K562 (cell line): Measurements from ENCODE around the gene NUP98. TPM values are rescaled to one million over a fixed set of nuclear protein-coding genes. Genes with fewer than 3 reads are reported as not detected.

Experiments
- DDX20 ChIP-seq: fragments of 450-650 bp; IDR thresholded peaks from 2 replicates; pipeline ENCODE4 v1.6.1; 2016; ENCODE audit warnings: missing genetic modification characterization, low read depth, mild to moderate bottlenecking, missing compliant biosample characterization, moderate library complexity
- ERF ChIP-seq: fragments of 450-650 bp; formaldehyde crosslinking; IDR thresholded peaks from 2 replicates; pipeline ENCODE4 v1.4.0; 2020; ENCODE audit warnings: mild to moderate bottlenecking, mixed read lengths
- FOXM1 ChIP-seq, 2 experiments: fragments of 450-650 bp in 1 of 2; sonication (generic) in 1 of 2; formaldehyde crosslinking in 1 of 2; IDR thresholded peaks; 2 replicates each; pipeline versions ENCODE4 v1.6.1 to v1.9.0; 2017 to 2022; ENCODE audit warnings: low read depth in 2 of 2, mild to moderate bottlenecking in 2 of 2, missing genetic modification reagents in 1 of 2, moderate library complexity in 1 of 2
- GATA2 ChIP-seq: sonication (generic); formaldehyde crosslinking; IDR thresholded peaks from 2 replicates; pipeline ENCODE4 v1.4.0; 2020; ENCODE audit warnings: mild to moderate bottlenecking, missing genetic modification reagents
- HBP1 ChIP-seq: fragments of 450-650 bp; formaldehyde crosslinking; IDR thresholded peaks from 2 replicates; pipeline ENCODE4 v1.4.0; 2022; ENCODE audit warnings: missing genetic modification characterization
- HMG20B ChIP-seq: fragments of 250-450 bp; sonication (Bioruptor Pico); IDR thresholded peaks from 2 replicates; pipeline ENCODE4 v1.5.0; 2021; ENCODE audit warnings: mild to moderate bottlenecking
- NRF1 ChIP-seq, 2 experiments: fragments of 450-650 bp; IDR thresholded peaks in 1 of 2; conservative IDR thresholded peaks in 1 of 2; 2 replicates each; pipeline ENCODE4 v1.6.1; 2014; ENCODE audit warnings: mild to moderate bottlenecking in 2 of 2
- PHB ChIP-seq: fragments of 250-450 bp; sonication (Bioruptor Pico); IDR thresholded peaks from 2 replicates; pipeline ENCODE4 v1.5.0; 2021
- PTBP1 ChIP-seq: fragments of 200-400 bp; formaldehyde crosslinking; IDR thresholded peaks from 2 replicates; pipeline ENCODE4 v1.6.1; 2017; ENCODE audit warnings: low read depth, low read length
- PYGO2 ChIP-seq: fragments of 450-650 bp; IDR thresholded peaks from 2 replicates; pipeline ENCODE4 v1.6.1; 2016; ENCODE audit warnings: mild to moderate bottlenecking, missing genetic modification characterization, moderate library complexity, missing compliant biosample characterization
- RHOXF2B ChIP-seq: fragments of 250-450 bp; sonication (Bioruptor Pico); conservative IDR thresholded peaks from 2 replicates; pipeline ENCODE4 v1.5.1; 2021
- SAFB2 ChIP-seq: fragments of 200-400 bp; formaldehyde crosslinking; IDR thresholded peaks from 2 replicates; pipeline ENCODE4 v1.6.1; 2018; ENCODE audit warnings: borderline replicate concordance, low read length, low read depth, moderate library complexity; ENCODE audit not compliant: severe bottlenecking
- SIN3B ChIP-seq: fragments of 450-650 bp; IDR thresholded peaks from 2 replicates; pipeline ENCODE4 v1.6.1; 2017; ENCODE audit warnings: low read depth, mild to moderate bottlenecking, moderate library complexity
- SLC30A9 ChIP-seq: fragments of 250-450 bp; sonication (Bioruptor Pico); IDR thresholded peaks from 2 replicates; pipeline ENCODE4 v1.8.0; 2022; ENCODE audit warnings: mild to moderate bottlenecking, moderate library complexity
- SMARCB1 ChIP-seq: IDR thresholded peaks from 2 replicates; pipeline ENCODE4 v1.6.1; 2011; ENCODE audit warnings: improper control_type of control experiment, low read depth; ENCODE audit not compliant: insufficient read length
- STAT5B ChIP-seq: fragments of 250-450 bp; sonication (Bioruptor Pico); IDR thresholded peaks from 2 replicates; pipeline ENCODE4 v1.8.0; 2021; ENCODE audit warnings: mild to moderate bottlenecking, inconsistent platforms
- TAF1 ChIP-seq: IDR thresholded peaks from 2 replicates; pipeline ENCODE4 v1.6.1; 2011; ENCODE audit warnings: mild to moderate bottlenecking, low read length, moderate library complexity; ENCODE audit not compliant: insufficient read depth, control insufficient read depth, severe bottlenecking; ENCODE audit errors: extremely low read depth
- TEAD1 ChIP-seq, 2 experiments: fragments of 450-650 bp in 1 of 2; sonication (generic) in 1 of 2; formaldehyde crosslinking; IDR thresholded peaks; 2 replicates each; pipeline versions ENCODE4 v1.4.0 to v1.8.0; 2020 to 2022; ENCODE audit warnings: mild to moderate bottlenecking in 2 of 2, missing genetic modification reagents in 1 of 2
- ZNF316 ChIP-seq: fragments of 450-650 bp; IDR thresholded peaks from 2 replicates; pipeline ENCODE4 v1.6.1; 2016
- ZNF436 ChIP-seq: fragments of 250-450, 450-650 bp; sonication (Bioruptor Pico); formaldehyde crosslinking; IDR thresholded peaks from 2 replicates; pipeline ENCODE4 v1.7.0; 2020; ENCODE audit warnings: mild to moderate bottlenecking
- ZNF707 ChIP-seq: fragments of 250-450 bp; sonication (Bioruptor Pico); conservative IDR thresholded peaks from 2 replicates; pipeline ENCODE4 v1.8.0; 2022; ENCODE audit warnings: inconsistent platforms, mild to moderate bottlenecking, moderate library complexity
- ZSCAN29 ChIP-seq: fragments of 450-650 bp; IDR thresholded peaks from 2 replicates; pipeline ENCODE4 v1.6.1; 2017
- ZZZ3 ChIP-seq: fragments of 450-650 bp; IDR thresholded peaks from 2 replicates; pipeline ENCODE4 v1.6.1; 2016; ENCODE audit warnings: antibody characterized with exemption, mild to moderate bottlenecking, moderate library complexity
- polyA plus RNA-seq, 8 experiments: library from polyadenylated mRNA; depleted of rRNA in 4 of 8; stranded (reverse) in 5 of 8; unstranded in 3 of 8; fragments of >200 nt; fragmentation: Nextera tagmentation in 2 of 8; fragmentation: Illumina TruSeq in 1 of 8; extraction: Ambion mirVana in 2 of 8; extraction: Trizol in 1 of 8; gene quantifications; 2 replicates each; pipeline versions ENCODE4 v1.2.1 to v1.2.3, GENCODE V29; 2011 to 2014; ENCODE audit warnings: inconsistent platforms in 1 of 8, missing spikeins in 1 of 8
- total RNA-seq, 7 experiments: library from RNA; depleted of rRNA in 6 of 7; stranded (reverse); fragments of >200 nt in 6 of 7; fragmentation: Illumina TruSeq in 2 of 7; extraction: Trizol in 2 of 7; gene quantifications; 2 replicates each; pipeline versions ENCODE4 v1.2.1 to v1.2.3, GENCODE V29; 2011 to 2021; ENCODE audit warnings: low replicate concordance in 1 of 7
- TF ChIP-seq, protein P1 (sequence below): fragments of 450-650 bp; conservative IDR thresholded peaks from 2 replicates; pipeline ENCODE4 v1.6.1; 2016; ENCODE audit warnings: missing genetic modification characterization, low read depth, mild to moderate bottlenecking, control low read depth, missing compliant biosample characterization
- TF ChIP-seq, protein P2 (sequence below): fragments of 450-650 bp; IDR thresholded peaks from 2 replicates; pipeline ENCODE4 v1.6.1; 2018; ENCODE audit warnings: mild to moderate bottlenecking, low read depth; ENCODE audit not compliant: partially characterized antibody

The NUP98 gene
- total and polyA plus RNA-seq, 9 of the 15 experiments (the other 6 are each of a cell fraction or from before 2014, with no cell fraction given), result 45.1 to 196 (median 130) TPM

GRCh38 chr11:3831378-3832239 lies 34.3 kb upstream of the NUP98 start (continued):
- TF ChIP-seq SAFB2 (no peak), TAF1 (no peak), ZZZ3 (no peak), PYGO2 (tag) (no peak), HMG20B (CRISPR knock-in tag) (no peak), ZNF707 (no peak), GATA2 (peak; percentile 88), SIN3B (no peak), ZSCAN29 (no peak), RHOXF2B (CRISPR knock-in tag) (no peak), PHB (no peak), TEAD1 (CRISPR knock-in tag; IDR thresholded peaks at IDR 0.05) (no peak), FOXM1 (IDR thresholded peaks at IDR 0.05; ENCODE audit: low read depth) (no peak), FOXM1 (CRISPR knock-in tag; IDR thresholded peaks at IDR 0.05; ENCODE audit: low read depth) (no peak), DDX20 (tag) (no peak), ZNF316 (peak; percentile 48), ZNF436 (CRISPR knock-in tag) (no peak), SMARCB1 (no peak), NRF1 (conservative IDR thresholded peaks at IDR 0.05 in 1 of 2, IDR thresholded peaks at IDR 0.05 in 1 of 2) (peak; percentile 47 to 50), STAT5B (no peak), ERF (no peak), PTBP1 (no peak), SLC30A9 (no peak), HBP1 (0 out of 2 replicates have a peak, but pooled peaks have one; percentile 26)
- TF ChIP-seq, protein P1, sequence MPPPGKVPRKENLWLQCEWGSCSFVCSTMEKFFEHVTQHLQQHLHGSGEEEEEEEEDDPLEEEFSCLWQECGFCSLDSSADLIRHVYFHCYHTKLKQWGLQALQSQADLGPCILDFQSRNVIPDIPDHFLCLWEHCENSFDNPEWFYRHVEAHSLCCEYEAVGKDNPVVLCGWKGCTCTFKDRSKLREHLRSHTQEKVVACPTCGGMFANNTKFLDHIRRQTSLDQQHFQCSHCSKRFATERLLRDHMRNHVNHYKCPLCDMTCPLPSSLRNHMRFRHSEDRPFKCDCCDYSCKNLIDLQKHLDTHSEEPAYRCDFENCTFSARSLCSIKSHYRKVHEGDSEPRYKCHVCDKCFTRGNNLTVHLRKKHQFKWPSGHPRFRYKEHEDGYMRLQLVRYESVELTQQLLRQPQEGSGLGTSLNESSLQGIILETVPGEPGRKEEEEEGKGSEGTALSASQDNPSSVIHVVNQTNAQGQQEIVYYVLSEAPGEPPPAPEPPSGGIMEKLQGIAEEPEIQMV (tag), result 0 out of 2 replicates have a peak, but pooled peaks have one; percentile 6
- TF ChIP-seq, protein P2, sequence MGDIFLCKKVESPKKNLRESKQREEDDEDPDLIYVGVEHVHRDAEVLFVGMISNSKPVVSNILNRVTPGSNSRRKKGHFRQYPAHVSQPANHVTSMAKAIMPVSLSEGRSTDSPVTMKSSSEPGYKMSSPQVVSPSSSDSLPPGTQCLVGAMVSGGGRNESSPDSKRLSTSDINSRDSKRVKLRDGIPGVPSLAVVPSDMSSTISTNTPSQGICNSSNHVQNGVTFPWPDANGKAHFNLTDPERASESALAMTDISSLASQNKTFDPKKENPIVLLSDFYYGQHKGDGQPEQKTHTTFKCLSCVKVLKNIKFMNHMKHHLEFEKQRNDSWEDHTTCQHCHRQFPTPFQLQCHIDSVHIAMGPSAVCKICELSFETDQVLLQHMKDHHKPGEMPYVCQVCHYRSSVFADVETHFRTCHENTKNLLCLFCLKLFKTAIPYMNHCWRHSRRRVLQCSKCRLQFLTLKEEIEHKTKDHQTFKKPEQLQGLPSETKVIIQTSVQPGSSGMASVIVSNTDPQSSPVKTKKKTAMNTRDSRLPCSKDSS, result no peak
